ES-I3 (cell line): ENCODE measurements around the gene RAB3GAP2.
"Not testable (repeated sequence)": the region's sequence is repeated elsewhere in the genome, so short reads cannot be mapped to it uniquely, and the experiment has no call there.

Experiments used
- H3K36me3 ChIP-seq: 2 replicates; pipeline ENCODE4 v1.6.1; 2013; ENCODE audit warnings: mild to moderate bottlenecking, low read length, control low read depth, moderate library complexity; ENCODE audit not compliant: insufficient read depth
- H3K4me1 ChIP-seq: 2 replicates; pipeline ENCODE4 v1.6.1; 2013; ENCODE audit warnings: mild to moderate bottlenecking, control low read depth, low read length; ENCODE audit not compliant: insufficient read depth
- H3K9ac ChIP-seq: 2 replicates; pipeline ENCODE4 v1.6.1; 2013; ENCODE audit warnings: low read depth, mild to moderate bottlenecking, low read length, moderate library complexity
- H3K9me3 ChIP-seq: 2 replicates; pipeline ENCODE4 v1.6.1; 2013; ENCODE audit warnings: mild to moderate bottlenecking, low read length, moderate library complexity; ENCODE audit not compliant: control insufficient read depth, insufficient read depth

RAB3GAP2 gene

GRCh38 chr1:220184506-220184905 lies 87.7 kb downstream of the RAB3GAP2 start:
- no peaks in the 10 kb centered on the region for H3K4me1 ChIP-seq
- no peaks in the 10 kb centered on the region for H3K9me3 ChIP-seq
- peaks cover 4% of the 10 kb centered on the region for H3K36me3 ChIP-seq
- no peak overlapping the region for H3K9ac ChIP-seq

GRCh38 chr1:220182656-220183055 lies 89.6 kb downstream of the RAB3GAP2 start:
- Histone ChIP-seq H3K4me1 (no peaks in the 10 kb centered on the region), H3K9ac (no peak overlapping the region), H3K36me3 (no peaks in the 10 kb centered on the region; the same call in none of the 2 replicates), H3K9me3 (no peaks in the 10 kb centered on the region)

- no peaks in the 10 kb centered on the region for H3K9me3 ChIP-seq
- H3K9ac ChIP-seq, result no peak overlapping the region
- H3K4me1 ChIP-seq, result no peaks in the 10 kb centered on the region
- no peaks in the 10 kb centered on the region; the same call in none of the 2 replicates for H3K36me3 ChIP-seq
Measured at GRCh38 chr1:220182111-220182510, 90.1 kb downstream of the RAB3GAP2 start.

GRCh38 chr1:220176540-220176939 lies 95.7 kb downstream of the RAB3GAP2 start:
- Histone ChIP-seq H3K9me3 (no peaks in the 10 kb centered on the region), H3K36me3 (peaks cover 2% of the 10 kb centered on the region), H3K9ac (no peak overlapping the region), H3K4me1 (no peaks in the 10 kb centered on the region)

GRCh38 chr1:220170836-220171526 lies 101.3 kb downstream of the RAB3GAP2 start:
- H3K36me3 ChIP-seq, result peaks cover 25% of the 10 kb centered on the region

GRCh38 chr1:220169887-220170286 lies 102.4 kb downstream of the RAB3GAP2 start:
- H3K4me1 ChIP-seq, H3K9me3 ChIP-seq, H3K9ac ChIP-seq: not testable (repeated sequence)
- H3K36me3 ChIP-seq, result peaks cover 25% of the 10 kb centered on the region

More at GRCh38 chr1:220170836-220171526, 101.3 kb downstream of the RAB3GAP2 start:
- Histone ChIP-seq H3K9me3 (no peaks in the 10 kb centered on the region), H3K9ac (no peak overlapping the region), H3K4me1 (no peaks in the 10 kb centered on the region)

- H3K9me3 ChIP-seq, result no peaks in the 10 kb centered on the region
- no peak overlapping the region for H3K9ac ChIP-seq
- no peaks in the 10 kb centered on the region for H3K4me1 ChIP-seq
- H3K36me3 ChIP-seq, result peaks cover 26% of the 10 kb centered on the region; the same call in 1 of the 2 replicates
Measured at GRCh38 chr1:220166853-220167252, 105.4 kb downstream of the RAB3GAP2 start.

GRCh38 chr1:220164517-220164916 lies 107.7 kb downstream of the RAB3GAP2 start:
- Histone ChIP-seq H3K4me1 (no peaks in the 10 kb centered on the region), H3K36me3 (peaks cover 18% of the 10 kb centered on the region; the same call in 1 of the 2 replicates), H3K9ac (no peak overlapping the region), H3K9me3 (no peaks in the 10 kb centered on the region)

- H3K36me3 ChIP-seq, result peaks cover 18% of the 10 kb centered on the region; the same call in 1 of the 2 replicates
- H3K4me1 ChIP-seq, result no peaks in the 10 kb centered on the region
- H3K9me3 ChIP-seq, result no peaks in the 10 kb centered on the region
- H3K9ac ChIP-seq, result no peak overlapping the region
Measured at GRCh38 chr1:220164116-220164515, 108.1 kb downstream of the RAB3GAP2 start.

GRCh38 chr1:220160027-220160426 lies 112.2 kb downstream of the RAB3GAP2 start:
- peaks cover 15% of the 10 kb centered on the region for H3K36me3 ChIP-seq
- no peak overlapping the region for H3K9ac ChIP-seq
- H3K9me3 ChIP-seq, result no peaks in the 10 kb centered on the region
- H3K4me1 ChIP-seq, result no peaks in the 10 kb centered on the region

- no peak overlapping the region for H3K9ac ChIP-seq
- H3K9me3 ChIP-seq, result no peaks in the 10 kb centered on the region
- no peaks in the 10 kb centered on the region for H3K4me1 ChIP-seq
- peaks cover 18% of the 10 kb centered on the region for H3K36me3 ChIP-seq
Measured at GRCh38 chr1:220159041-220159440, 113.2 kb downstream of the RAB3GAP2 start.

- peaks cover 19% of the 10 kb centered on the region for H3K36me3 ChIP-seq
- H3K9ac ChIP-seq, H3K4me1 ChIP-seq: not testable (repeated sequence)
Measured at GRCh38 chr1:220158530-220158929, 113.7 kb downstream of the RAB3GAP2 start.

GRCh38 chr1:220157738-220158137 lies 114.5 kb downstream of the RAB3GAP2 start:
- Histone ChIP-seq H3K9ac (no peak overlapping the region), H3K36me3 (peaks cover 20% of the 10 kb centered on the region), H3K9me3 (no peaks in the 10 kb centered on the region)

More at GRCh38 chr1:220158530-220158929, 113.7 kb downstream of the RAB3GAP2 start:
- H3K9me3 ChIP-seq, result not testable (repeated sequence)

GRCh38 chr1:220156620-220157146 lies 115.6 kb downstream of the RAB3GAP2 start:
- no peaks in the 10 kb centered on the region for H3K9me3 ChIP-seq
- H3K4me1 ChIP-seq, result no peaks in the 10 kb centered on the region
- peaks cover 22% of the 10 kb centered on the region for H3K36me3 ChIP-seq

More at GRCh38 chr1:220157738-220158137, 114.5 kb downstream of the RAB3GAP2 start:
- H3K4me1 ChIP-seq, result no peaks in the 10 kb centered on the region

GRCh38 chr1:220153147-220153546 lies 119.1 kb downstream of the RAB3GAP2 start:
- no peaks in the 10 kb centered on the region for H3K9me3 ChIP-seq
- no peaks in the 10 kb centered on the region for H3K4me1 ChIP-seq
- no peak overlapping the region for H3K9ac ChIP-seq
- H3K36me3 ChIP-seq, result peaks cover 25% of the 10 kb centered on the region

More at GRCh38 chr1:220156620-220157146, 115.6 kb downstream of the RAB3GAP2 start:
- H3K9ac ChIP-seq, result no peak overlapping the region
